ENCODE data around the gene RHBDL2.
"Not testable (repeated sequence)": the region's sequence is repeated elsewhere in the genome, so short reads cannot be mapped to it uniquely, and the experiment has no call there.

RHBDL2 gene

DNA sequence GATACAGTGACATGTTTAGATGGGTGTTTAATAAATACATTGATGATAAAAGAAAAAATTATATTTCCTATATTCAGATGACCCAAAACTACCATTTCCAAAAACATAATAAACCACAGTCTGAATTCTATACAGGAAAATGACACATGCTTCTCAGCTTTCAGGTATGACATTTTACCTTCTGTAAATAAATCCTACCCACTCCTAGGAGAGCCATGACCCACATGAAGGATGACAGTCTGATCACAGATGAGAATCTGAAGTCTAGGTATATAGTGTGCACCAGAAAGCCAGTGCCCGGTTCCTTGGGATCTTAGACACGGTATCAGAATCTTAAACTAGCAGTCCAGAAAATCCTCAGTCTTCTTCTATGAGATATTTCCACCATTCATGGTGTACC lies 56.5 kb downstream of the RHBDL2 start:
- no peak for DNase-seq (ENCODE audit: low read depth in 2 of 2, low spot score in 1 of 2)

DNA sequence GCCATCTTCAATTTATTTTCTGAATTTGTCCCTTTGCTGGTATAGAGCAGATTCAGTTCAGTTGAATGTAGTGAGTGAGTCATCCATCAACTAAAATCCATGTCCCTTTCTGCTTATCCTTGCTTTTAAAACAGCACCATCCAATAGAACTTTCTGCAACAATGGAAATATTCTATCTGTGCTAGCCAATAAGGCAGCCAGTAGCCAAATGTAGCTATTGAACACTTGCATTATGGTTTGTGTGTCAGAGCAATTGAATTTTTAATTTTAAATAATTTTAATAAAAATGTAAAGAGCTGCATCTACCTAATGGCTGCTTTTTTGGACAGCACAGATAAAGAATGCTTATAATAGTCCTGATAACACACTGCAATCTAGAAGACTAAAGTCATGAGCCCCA lies 60.1 kb downstream of the RHBDL2 start, which contains the start of gene GJA9:
TSS of gene GJA9 (minus strand) at position 101 of the 400 bp plus-strand sequence. CDS start 5,489 bp downstream, outside the sequence.
- no peak for DNase-seq (ENCODE audit: low read depth in 2 of 2, low spot score in 1 of 2)

DNA sequence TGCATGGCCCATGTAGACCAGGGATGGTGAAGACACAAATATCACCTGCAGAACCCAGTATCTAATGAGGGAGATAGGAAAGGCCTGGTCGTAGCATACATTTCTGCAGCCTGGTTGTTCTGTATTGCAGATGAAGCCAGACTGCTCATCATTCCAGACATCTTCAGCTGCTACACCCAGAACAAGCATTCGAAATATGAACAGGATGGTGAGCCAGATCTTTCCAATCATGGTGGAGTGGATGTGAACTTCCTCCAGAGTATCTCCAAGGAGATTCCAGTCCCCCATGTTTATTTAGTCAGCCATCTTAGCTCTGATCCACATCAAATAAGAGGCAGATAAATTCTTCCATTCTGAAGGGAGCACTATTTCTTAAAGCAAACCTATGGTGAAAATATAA lies 65.8 kb downstream of the RHBDL2 start:
- DNase-seq (ENCODE audit: low read depth in 2 of 2, low spot score in 1 of 2) = no peak

DNA sequence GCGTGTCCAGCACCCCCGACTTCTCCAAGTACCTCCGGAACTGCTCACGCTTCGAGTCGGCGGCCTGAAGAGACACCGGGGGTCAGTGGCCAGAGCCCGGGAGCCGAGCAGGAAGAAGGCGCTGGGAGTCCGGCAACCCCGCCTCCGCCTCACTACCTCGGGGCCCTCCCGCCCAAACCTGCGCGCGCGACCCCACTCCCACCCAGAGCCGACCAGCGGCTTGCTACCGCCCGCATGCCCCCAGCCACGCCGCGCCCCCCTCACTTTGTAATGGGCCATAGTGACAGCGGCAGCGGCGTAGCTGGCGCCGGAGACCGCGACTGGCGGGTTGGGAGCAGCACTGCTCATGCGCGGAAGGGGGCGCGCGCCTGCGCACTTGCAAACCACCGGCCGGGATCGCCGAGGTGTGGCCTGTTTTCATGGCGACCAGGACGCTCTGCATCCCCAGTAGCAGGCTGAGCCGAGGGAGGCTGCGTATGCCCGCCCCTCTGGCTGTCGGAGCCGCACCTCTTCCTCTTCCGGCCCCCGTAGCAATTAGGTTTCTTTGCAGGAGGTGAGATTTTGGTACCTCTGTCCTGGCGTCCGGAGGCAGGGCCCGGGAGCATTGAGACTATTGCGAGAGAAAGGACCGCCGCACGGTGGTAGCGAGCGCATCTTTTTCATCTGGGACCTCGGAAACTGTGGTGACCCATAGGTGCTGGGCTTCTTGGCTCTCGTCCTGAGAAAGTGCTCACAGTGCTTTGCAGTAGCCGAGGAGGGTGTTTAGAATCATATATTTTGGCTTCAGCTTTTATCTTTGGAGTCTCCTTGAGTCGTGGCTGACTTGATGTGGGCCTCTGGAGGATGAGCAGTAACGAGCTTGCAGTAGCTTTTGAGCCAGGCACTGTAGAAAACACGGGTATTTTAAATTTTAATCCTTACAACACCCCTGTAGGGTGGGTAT lies 68.3 kb downstream of the RHBDL2 start, which contains the start of gene MYCBP:
TSS of gene MYCBP (minus strand) at position 322 of the 943 bp plus-strand sequence. CDS start at position 279, 43 bp downstream.
- peak; percentile 89 to 93 for DNase-seq (ENCODE audit: low read depth in 2 of 2, low spot score in 1 of 2)

DNA sequence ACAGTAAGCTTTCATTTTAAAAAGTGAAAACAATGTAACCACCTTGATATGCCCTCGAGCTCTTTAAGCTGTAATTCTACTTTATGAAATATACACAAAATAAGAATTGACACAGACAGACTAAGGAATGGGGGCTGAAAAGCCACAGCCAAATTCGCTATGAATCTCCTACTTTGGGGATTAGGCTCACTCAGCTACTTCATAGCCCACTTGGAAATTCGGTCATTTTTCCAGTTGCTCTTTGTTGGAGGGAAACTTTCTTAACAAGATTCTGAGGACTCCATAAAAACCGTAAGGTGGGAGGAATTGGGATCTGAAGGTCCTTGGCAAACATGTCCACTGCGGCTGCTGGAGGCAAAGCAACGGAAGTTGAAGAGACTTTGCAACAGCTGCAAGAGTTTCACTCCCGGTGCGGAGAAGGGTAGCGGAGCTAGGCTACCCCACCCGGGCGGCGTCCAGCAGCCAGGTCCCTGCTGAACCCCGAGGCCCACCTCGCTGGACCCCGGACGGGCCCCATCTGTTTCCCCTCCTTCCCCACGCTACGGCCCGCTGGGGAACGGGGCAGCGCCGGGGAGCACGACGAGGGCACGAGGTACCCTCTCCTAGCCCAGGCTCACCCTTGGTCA lies 69.1 kb downstream of the RHBDL2 start:
- no peak for DNase-seq (ENCODE audit: low read depth in 2 of 2, low spot score in 1 of 2)

DNA sequence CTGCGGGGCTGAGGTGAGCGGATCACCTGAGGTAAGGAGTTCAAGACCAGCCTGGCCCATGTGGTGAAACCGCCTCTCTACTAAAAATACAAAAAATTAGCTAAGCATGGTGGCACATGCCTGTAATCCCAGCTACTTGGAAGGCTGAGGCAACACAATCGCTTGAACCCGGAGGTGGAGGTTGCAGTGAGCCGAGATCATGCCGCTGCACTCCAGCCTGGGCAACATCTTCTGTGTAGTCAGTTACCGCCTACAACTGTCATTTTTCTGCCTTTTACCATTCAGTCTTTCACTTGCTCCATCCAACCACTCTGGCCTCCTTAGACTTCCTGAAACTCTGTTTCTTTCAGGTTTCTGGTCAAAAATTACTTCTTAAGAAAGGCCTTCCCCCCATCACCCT lies 70.6 kb downstream of the RHBDL2 start:
- no peak for DNase-seq (ENCODE audit: low read depth in 2 of 2, low spot score in 1 of 2)

DNA sequence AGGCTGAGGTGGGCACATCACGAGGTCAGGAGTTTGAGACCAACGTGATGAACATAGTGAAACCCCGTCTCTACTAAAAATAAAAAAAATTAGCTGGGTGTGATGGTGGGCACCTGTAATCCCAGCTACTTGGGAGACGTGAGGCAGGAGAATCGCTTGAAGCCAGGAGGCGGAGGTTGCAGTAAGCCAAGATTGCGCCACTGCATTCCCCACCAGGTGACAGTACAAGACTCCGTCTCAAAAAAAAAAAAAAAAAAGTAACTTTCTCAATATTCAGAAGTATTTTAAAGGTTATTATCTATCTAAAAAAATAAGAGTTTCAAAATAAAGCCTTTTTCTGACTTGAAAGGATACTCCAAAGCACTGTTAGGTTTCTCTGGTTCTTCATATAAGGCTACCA lies 74.4 kb downstream of the RHBDL2 start:
- no peak for DNase-seq (ENCODE audit: low read depth in 2 of 2, low spot score in 1 of 2)

DNA sequence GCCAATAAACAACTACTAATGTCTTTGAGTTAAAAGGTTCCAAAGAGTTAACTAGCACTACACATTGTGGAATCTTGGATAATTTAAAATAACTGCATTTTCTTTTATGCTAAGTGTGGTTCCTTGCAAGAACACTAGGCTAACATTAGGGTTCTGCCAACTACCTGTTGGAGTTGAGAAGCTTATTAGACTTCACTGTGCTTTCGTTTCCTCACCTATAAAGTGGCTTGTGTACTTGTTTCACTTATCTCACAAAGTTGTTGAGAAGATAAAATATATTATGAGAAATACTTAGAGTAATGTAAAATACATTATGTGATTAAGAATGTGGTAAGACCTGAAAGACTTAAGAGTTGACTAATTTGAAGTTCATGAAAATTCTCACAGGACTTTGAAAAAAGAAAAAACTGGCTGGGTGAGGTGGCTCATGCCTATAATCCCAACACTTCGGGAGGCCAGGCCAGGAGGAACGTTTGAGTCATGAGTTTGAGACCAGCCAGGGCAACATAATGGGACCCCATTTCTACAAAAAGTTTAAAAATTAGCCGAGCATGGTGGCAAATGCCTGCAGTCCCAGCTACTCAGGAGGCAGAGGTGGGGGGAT lies 76.4 kb downstream of the RHBDL2 start:
- no peak for DNase-seq (ENCODE audit: low read depth in 2 of 2, low spot score in 1 of 2)

DNA sequence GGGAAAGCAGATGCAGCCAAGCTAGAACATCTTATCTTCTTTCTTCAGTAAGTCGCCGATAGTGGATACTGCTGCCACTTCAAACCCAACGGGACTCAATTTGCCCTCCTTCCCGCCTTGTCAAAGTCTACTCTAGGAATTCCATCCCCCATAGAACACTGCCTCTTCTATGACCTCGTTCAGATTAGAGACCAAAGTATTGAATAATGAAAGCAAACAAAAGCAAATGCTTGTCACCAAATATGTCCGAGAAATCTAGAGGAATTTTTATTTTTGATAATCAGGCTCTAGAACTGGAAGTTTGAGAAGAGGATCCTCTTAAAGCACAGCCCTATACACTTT lies 81.2 kb downstream of the RHBDL2 start:
- no peak for DNase-seq (ENCODE audit: low read depth in 2 of 2, low spot score in 1 of 2)

DNA sequence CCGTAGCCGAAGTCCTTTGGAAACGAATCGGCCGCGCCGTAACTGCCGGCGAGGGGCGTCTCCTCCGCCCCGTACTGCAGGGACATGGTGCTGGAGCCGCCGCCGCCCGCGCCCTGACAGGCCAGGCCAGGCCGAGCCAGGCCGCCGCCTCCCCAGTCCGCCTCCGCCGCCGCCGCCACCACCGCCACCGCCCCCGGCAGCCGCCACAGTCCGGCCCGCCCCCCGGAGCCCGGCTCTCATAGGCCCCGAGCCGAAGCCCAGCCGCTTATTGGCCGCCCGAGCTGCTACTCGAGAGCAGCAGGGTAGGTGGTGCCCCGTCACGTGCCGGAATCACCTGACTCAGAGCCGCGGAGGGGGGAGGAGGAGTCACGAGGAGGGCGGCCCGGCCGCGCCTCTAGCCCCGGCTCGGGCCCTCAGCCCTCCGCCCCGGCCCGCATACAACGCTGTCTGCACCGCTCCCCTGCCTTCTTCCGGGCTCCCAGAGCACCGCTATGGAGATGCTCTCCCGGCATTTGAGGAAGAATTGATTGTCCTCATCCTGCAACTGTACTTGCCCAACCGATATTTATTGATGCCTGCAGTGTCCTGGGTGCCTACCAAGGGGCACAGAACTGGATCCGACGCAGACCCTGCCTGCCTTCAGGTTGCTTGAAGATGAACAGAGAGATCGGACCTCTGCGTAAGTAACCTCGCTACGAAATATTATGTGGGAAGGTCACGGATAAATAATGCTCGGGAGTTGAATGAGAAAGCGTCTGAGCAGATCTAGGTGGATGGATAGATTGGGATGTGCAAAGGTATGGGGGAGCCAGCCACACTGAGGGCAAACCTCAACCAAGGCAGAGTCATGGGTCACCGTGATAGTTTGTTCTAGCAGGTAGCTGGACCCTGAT lies 81.8 kb downstream of the RHBDL2 start, which contains the start of gene RRAGC:
TSS of gene RRAGC (minus strand) at position 212 of the 893 bp plus-strand sequence. CDS start at position 86, 126 bp downstream.
- peak; percentile 96 to 97 for DNase-seq (ENCODE audit: low read depth in 2 of 2, low spot score in 1 of 2)

DNA sequence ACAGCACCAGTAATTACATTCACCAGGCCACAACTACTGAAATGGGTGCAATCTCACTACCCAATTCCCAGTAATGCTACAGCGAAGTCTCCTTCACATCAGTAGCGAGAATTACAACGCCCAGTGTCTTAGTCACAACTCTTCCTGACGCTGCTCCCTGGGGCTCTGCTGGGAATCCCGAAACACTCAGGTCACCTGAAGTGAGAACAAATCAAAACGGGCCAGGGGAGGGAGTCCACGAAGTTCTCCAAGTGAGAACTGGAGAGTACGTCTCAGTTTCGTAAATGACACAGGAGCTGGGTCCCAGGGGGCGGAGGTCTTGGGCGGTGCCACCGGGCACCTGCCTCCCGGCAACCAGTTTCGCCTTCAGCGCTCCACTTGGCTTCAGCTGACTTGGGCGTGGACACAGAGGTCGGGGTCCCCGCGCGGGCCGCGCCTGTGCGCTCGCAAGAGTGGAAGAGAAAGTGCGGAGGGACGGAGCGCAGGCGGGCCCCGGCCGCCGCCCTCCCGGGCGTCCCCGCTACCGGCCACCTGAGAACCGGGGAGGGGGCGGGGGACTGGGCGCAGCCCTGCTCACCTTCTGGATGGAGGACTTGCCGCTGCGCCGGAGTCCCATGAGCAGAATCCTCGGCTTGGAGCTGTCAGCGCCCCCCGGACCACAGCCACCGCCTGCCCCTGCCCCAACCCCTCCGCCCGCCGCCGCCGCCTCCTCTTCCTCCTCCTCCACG lies 82.6 kb downstream of the RHBDL2 start:
- peak; percentile 10 to 12 for DNase-seq (ENCODE audit: low read depth in 2 of 2, low spot score in 1 of 2)

DNA sequence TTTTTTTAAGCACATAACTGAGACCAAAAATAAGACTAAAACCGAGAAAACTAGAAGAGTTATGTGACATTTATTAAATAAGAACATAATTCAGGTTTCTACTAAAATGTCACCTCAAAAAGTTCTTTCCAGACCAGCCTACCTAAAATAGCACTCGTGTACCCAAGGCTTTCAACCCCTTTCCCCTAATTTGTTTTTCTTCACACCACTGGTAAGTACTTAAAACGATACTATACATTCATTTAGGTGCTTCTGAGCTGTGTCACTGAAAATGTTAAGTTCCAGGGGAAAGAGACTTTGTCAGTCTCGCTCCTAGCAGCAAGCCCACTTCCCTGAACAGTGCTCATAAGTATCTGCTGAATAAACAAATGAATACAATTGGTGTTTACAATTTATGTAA lies 88.8 kb downstream of the RHBDL2 start:
- no peak for DNase-seq (ENCODE audit: low read depth in 2 of 2, low spot score in 1 of 2)

DNA sequence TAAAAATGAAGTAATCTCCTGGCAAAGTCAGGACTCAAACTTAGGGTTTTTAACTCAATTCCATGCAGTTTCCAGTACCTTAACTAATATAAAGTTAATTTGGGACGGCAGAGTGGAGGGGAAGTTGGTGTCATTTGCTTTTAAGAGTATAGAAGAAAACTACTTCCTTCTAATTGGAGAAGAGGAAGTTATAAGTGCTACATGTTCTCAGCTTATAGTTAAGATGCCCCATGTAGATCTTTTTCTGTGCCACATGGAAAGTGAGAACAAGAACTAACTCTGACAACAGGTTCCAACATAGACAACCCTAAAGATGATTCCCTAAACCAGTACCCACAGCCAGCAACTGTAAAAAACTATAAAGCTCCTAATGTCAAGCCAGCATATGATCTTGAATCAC lies 93.6 kb downstream of the RHBDL2 start:
- no peak for DNase-seq (ENCODE audit: low read depth in 2 of 2, low spot score in 1 of 2)

DNA sequence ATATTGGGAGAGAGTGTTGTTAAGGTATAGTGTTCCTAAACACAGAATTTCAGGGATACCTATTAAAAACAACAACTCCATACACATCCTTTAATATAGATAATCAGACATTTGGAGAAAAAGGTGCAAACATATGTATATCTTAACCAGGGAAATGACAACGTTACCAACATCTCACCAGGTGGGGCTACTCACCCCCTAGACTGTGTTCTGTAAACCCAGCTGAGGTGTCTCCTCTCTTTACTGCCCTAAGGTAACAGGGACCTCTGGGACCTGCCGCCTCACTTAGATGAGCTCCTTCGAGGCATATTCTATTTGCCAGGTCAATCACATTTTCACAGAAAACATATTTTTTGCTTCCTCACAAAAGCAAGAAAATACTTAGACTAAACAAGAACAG lies 95.4 kb downstream of the RHBDL2 start:
- DNase-seq (ENCODE audit: low read depth in 2 of 2, low spot score in 1 of 2) = no peak

DNA sequence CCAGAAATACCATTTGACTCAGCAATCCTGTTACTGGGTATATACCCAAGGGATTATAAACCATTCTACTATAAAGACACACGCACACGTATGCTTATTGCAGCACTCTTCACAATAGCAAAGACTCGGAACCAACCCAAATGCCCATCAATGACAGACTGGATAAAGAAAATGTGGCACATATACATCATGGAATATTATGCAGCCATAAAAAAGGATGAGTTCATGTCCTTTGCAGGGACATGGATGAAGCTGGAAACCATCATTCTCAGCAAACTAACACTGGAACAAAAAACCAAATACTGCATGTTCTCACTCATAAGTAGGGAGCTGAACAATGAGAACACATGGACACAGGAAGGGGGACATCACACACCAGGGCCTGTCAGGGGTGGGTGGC lies 96.5 kb downstream of the RHBDL2 start:
- DNase-seq (ENCODE audit: low read depth in 2 of 2, low spot score in 1 of 2) = not testable (repeated sequence)

DNA sequence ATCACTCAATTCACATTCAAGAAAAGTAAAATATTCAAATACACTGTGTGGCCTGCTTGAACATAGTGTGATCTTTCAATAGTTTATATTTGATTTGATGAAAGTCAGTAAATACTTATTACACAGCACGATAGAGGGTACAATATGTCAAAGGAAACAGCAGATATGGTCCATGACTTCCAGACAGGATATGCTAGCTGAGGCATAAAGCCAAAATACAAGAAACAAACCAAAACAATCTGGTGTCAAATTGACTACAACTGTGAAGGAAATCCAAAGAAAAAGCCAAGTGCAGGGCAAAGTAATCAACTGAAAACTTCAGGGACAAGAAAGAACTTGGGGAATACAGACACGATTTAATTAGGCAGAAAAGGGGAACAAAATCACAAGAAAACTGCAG lies 101.3 kb downstream of the RHBDL2 start:
- DNase-seq (ENCODE audit: low read depth in 2 of 2, low spot score in 1 of 2) = no peak

DNA sequence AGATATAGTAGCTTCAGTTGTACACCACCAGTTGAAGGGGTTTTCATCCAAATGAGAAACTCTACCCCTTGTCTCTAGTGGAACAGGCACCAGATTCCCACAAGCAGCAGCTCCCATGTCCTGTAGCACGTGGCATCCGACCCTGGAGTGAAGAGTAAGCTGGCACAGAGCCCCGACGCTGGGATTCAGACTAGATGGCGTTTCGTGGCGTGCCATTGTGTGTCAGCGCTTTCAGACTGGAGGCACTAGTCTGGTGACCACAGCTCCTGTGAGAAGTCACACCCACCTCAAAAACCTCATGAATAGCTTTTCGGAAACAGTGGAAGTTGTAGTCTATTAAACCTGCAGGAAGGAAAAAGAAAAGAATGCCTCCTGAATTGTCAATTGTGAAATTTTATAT lies 102.3 kb downstream of the RHBDL2 start:
- no peak for DNase-seq (ENCODE audit: low read depth in 2 of 2, low spot score in 1 of 2)

DNA sequence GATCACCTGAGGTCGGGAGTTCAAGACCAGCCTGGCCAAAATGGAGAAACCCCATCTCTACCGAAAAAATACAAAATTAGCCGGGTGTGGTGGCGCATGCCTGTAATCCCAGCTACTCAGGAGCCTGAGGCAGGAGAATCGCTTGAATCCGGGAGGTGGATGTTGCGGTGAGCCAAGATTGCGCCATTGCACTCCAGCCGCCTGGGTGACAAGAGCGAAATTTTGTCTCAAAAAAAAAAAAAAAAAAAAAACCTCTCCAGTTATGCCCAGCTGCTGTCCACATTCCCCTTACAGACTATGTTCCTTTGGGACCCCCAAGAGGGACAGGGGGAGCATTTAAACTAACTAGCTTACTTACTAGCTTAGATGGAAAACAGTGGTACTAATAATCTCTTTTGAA lies 105.3 kb downstream of the RHBDL2 start:
- DNase-seq (ENCODE audit: low read depth in 2 of 2, low spot score in 1 of 2) = not testable (repeated sequence)

All from stimulated activated CD8-positive, alpha-beta memory T cell treated with anti-CD3 and anti-CD28 coated beads, Interleukin-4, amount 100 ng/mL, for 4 hours (primary cell).